HCT116 (cell line): ENCODE data around the gene SNRPB.

Source experiments
- EZH2phosphoT487 ChIP-seq: fragments of 200-600 bp; IDR thresholded peaks from 2 replicates; pipeline ENCODE4 v1.6.1; 2018; ENCODE audit warnings: antibody characterized with exemption, borderline replicate concordance
- FOSL1 ChIP-seq: IDR thresholded peaks from 2 replicates; pipeline ENCODE4 v1.6.1; 2012; ENCODE audit warnings: low read depth
- RAD21 ChIP-seq: IDR thresholded peaks from 2 replicates; pipeline ENCODE4 v1.6.1; 2012; ENCODE audit warnings: low read depth, mild to moderate bottlenecking
- ZNF274 ChIP-seq: fragments of 200-500 bp; sonication (Bioruptor generic); IDR thresholded peaks from 2 replicates; pipeline ENCODE4 v1.6.1; 2014; ENCODE audit warnings: mild to moderate bottlenecking, low read depth, low read length, inconsistent platforms
- TF ChIP-seq, protein P1 (sequence below), 3 experiments: fragments of 200-600 bp in 1 of 3; sonication (generic) in 1 of 3; IDR thresholded peaks in 2 of 3; conservative IDR thresholded peaks in 1 of 3; 2 replicates each; pipeline ENCODE4 v1.5.1; 2012 to 2017; ENCODE audit warnings: low read depth in 2 of 3, low read length in 2 of 3, antibody characterized with exemption in 1 of 3, borderline replicate concordance in 1 of 3, control low read depth in 1 of 3, mild to moderate bottlenecking in 1 of 3, mixed read lengths in 1 of 3, mixed run types in 1 of 3, moderate library complexity in 1 of 3; ENCODE audit not compliant: insufficient read depth in 1 of 3
- TF ChIP-seq, protein P2 (sequence below): IDR thresholded peaks from 2 replicates; pipeline ENCODE4 v1.6.1; 2012; ENCODE audit warnings: low read depth
- TF ChIP-seq, protein P3 (sequence below): IDR thresholded peaks from 2 replicates; pipeline ENCODE4 v1.6.1; 2012

DNA sequence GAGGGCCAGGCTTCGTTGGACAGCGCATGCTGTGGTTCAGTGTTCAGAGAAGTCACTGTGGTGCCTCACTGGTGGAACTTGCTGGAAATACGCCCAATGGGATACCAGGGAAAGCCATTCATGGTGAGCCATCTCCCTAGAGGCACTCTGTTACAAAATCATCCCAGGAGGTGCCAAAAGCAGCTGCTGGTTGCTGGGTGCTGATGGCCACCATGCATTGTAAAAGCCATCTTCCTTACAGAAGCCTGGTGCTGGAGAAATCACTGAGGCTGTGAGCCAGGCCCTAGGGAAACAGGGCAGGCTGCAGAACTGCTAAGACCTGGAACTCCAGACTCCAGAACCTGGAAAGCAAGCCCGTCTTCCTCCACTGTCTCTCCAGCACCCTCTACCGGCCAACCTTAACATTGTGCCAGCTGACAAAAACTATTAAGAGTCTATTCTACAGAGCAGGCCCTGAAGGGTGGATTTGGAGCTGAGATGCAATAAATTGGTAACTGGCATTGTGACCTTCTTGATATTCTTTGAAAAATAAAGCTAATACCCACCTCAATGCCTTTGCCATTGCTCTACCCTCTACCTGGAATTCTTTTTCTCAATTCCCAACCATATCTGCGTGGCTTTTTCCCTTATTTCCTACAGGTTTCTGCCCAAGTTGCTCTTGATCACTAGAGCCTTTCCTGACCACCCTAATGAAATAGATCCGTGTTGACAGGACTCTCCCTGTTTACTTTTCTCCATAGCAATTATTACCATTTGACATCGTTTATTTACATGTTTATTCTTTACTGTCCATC lies 18.5 kb downstream of the SNRPB start:
- TF ChIP-seq, protein P1, sequence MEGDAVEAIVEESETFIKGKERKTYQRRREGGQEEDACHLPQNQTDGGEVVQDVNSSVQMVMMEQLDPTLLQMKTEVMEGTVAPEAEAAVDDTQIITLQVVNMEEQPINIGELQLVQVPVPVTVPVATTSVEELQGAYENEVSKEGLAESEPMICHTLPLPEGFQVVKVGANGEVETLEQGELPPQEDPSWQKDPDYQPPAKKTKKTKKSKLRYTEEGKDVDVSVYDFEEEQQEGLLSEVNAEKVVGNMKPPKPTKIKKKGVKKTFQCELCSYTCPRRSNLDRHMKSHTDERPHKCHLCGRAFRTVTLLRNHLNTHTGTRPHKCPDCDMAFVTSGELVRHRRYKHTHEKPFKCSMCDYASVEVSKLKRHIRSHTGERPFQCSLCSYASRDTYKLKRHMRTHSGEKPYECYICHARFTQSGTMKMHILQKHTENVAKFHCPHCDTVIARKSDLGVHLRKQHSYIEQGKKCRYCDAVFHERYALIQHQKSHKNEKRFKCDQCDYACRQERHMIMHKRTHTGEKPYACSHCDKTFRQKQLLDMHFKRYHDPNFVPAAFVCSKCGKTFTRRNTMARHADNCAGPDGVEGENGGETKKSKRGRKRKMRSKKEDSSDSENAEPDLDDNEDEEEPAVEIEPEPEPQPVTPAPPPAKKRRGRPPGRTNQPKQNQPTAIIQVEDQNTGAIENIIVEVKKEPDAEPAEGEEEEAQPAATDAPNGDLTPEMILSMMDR (IDR thresholded peaks at IDR 0.05 in 2 of 3, conservative IDR thresholded peaks at IDR 0.05 in 1 of 3; ENCODE audit: borderline replicate concordance in 1 of 3, insufficient read depth in 1 of 3, low read depth in 2 of 3, low read length in 2 of 3) = peak; percentile 64 to 87 (median 84); a peak in 5 of 6 replicates
- TF ChIP-seq, protein P2, sequence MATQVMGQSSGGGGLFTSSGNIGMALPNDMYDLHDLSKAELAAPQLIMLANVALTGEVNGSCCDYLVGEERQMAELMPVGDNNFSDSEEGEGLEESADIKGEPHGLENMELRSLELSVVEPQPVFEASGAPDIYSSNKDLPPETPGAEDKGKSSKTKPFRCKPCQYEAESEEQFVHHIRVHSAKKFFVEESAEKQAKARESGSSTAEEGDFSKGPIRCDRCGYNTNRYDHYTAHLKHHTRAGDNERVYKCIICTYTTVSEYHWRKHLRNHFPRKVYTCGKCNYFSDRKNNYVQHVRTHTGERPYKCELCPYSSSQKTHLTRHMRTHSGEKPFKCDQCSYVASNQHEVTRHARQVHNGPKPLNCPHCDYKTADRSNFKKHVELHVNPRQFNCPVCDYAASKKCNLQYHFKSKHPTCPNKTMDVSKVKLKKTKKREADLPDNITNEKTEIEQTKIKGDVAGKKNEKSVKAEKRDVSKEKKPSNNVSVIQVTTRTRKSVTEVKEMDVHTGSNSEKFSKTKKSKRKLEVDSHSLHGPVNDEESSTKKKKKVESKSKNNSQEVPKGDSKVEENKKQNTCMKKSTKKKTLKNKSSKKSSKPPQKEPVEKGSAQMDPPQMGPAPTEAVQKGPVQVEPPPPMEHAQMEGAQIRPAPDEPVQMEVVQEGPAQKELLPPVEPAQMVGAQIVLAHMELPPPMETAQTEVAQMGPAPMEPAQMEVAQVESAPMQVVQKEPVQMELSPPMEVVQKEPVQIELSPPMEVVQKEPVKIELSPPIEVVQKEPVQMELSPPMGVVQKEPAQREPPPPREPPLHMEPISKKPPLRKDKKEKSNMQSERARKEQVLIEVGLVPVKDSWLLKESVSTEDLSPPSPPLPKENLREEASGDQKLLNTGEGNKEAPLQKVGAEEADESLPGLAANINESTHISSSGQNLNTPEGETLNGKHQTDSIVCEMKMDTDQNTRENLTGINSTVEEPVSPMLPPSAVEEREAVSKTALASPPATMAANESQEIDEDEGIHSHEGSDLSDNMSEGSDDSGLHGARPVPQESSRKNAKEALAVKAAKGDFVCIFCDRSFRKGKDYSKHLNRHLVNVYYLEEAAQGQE = no peak
- no peak for TF ChIP-seq ZNF274
- TF ChIP-seq, protein P3, sequence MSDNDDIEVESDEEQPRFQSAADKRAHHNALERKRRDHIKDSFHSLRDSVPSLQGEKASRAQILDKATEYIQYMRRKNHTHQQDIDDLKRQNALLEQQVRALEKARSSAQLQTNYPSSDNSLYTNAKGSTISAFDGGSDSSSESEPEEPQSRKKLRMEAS = no peak
- no peak for TF ChIP-seq EZH2phosphoT487
- TF ChIP-seq RAD21 = peak; percentile 71
- no peak for TF ChIP-seq FOSL1
